ENCODE measurements around the gene SH3BP1. TPM values are rescaled to one million over a fixed set of nuclear protein-coding genes. Genes with fewer than 3 reads are reported as not detected.

The SH3BP1 gene
- total and polyA plus RNA-seq, 2 of the 8 experiments (the other 6 are each of a cell fraction or from before 2014, with no cell fraction given) = 23.9 to 40.3 TPM

DNA sequence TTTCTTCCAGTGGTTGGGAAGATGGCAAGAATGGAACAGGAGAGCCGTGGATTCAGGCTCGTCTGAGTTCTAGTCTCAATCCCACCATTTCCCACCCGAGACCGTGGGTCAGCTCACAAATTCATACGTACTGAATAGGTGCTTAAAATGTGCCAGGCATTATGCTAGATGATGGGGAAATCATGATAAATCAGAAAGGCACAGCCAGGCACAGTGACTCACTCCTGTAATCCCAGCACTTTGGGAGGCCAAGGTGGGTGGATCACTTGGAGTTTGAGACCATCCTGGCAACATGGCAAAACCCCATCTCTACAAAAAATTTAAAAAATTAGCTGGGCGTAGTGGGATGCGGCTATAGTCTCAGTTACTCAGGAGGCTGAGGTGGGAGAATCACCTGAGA, 64.4 kb downstream of the SH3BP1 start:
- Histone ChIP-seq H4K8ac (ENCODE audit: extremely low read depth, insufficient read depth, low read length) (no peak overlapping the region), H2BK5ac (ENCODE audit: low read depth, low read length) (no peak overlapping the region), H3K4me1 (replicated peaks in 1 of 4; ENCODE audit: control insufficient read depth in 3 of 4, insufficient read depth in 4 of 4, low read length in 3 of 4) (peaks cover 0 to 3% (median 0%) of the 10 kb centered on the region in 4 experiments; a peak in 1 of 7 replicates), H4K20me1 (replicated peaks in 1 of 2; ENCODE audit: control insufficient read depth in 1 of 2, insufficient read depth in 2 of 2, low read length in 2 of 2) (peaks cover 0 to 5% of the 10 kb centered on the region in 2 experiments), H2BK15ac (ENCODE audit: low read length) (no peak overlapping the region), H2BK20ac (ENCODE audit: low read length) (no peak overlapping the region), H2AK5ac (ENCODE audit: low read depth, low read length) (no peak overlapping the region), H3K18ac (ENCODE audit: extremely low read depth, low read length) (no peak overlapping the region), H3K9me3 (ENCODE audit: insufficient read depth in 2 of 2, low read depth in 1 of 2, low read length in 1 of 2) (no peaks in the 10 kb centered on the region; a peak in 1 of 4 replicates), H2BK120ac (replicated peaks; ENCODE audit: low read depth, low read length) (no peak overlapping the region), H2BK12ac (ENCODE audit: low read depth, low read length) (no peak overlapping the region), H4K91ac (replicated peaks; ENCODE audit: insufficient read length, low read length) (no peak overlapping the region), H3K4me3 (ENCODE audit: extremely low read depth in 1 of 4, insufficient read depth in 2 of 4, low read depth in 3 of 4, low read length in 4 of 4) (no peak overlapping the region), H3K4ac (replicated peaks; ENCODE audit: insufficient read length, low read depth, low read length) (no peak overlapping the region), H3K27me3 (replicated peaks in 1 of 4; ENCODE audit: control insufficient read depth in 3 of 4, extremely low read depth in 1 of 4, insufficient read depth in 3 of 4, low read length in 3 of 4) (no peaks in the 10 kb centered on the region), H3K79me1 (ENCODE audit: low read depth, low read length) (no peaks in the 10 kb centered on the region; the same call in 1 of the 2 replicates), H3K23me2 (ENCODE audit: low read depth, low read length) (no peaks in the 10 kb centered on the region), H3K27ac (ENCODE audit: low read depth, low read length) (no peak overlapping the region), H3K14ac (ENCODE audit: insufficient read length) (no peak overlapping the region), H3K79me2 (ENCODE audit: control insufficient read depth in 1 of 2, insufficient read depth in 2 of 2, low read length in 2 of 2) (no peaks in the 10 kb centered on the region), H3K56ac (replicated peaks; ENCODE audit: insufficient read length, low read depth, low read length) (no peak overlapping the region), H3K9ac (replicated peaks in 1 of 4; ENCODE audit: extremely low read depth in 1 of 4, low read depth in 3 of 4, low read length in 3 of 4) (no peak overlapping the region), H4K5ac (ENCODE audit: insufficient read length, low read depth, low read length) (no peak overlapping the region), H3K36me3 (ENCODE audit: control insufficient read depth in 2 of 4, insufficient read depth in 4 of 4, low read length in 3 of 4) (peaks cover 5 to 49% (median 27%) of the 10 kb centered on the region in 4 experiments; a peak in 7 of 8 replicates), H2AFZ (ENCODE audit: low read length) (no peak overlapping the region), H3K4me2 (ENCODE audit: insufficient read depth in 1 of 2, low read depth in 2 of 2, low read length in 2 of 2) (no peak overlapping the region), H3K23ac (ENCODE audit: insufficient read length) (no peak overlapping the region)
- DNase-seq (ENCODE audit: low read depth in 1 of 2, low spot score in 2 of 2) (no peak), FAIRE-seq (no peak)
- POLR2A ChIA-PET (ENCODE audit: partially characterized antibody) = interaction anchor here (0.6 to 0.9 kb wide), 6 partner anchors 9 to 261 kb away, joined by 3 to 4 read pairs (median 3); no protein-coding TSS in a partner anchor
- WGBS, 2 experiments (ENCODE audit: extremely low coverage in 1 of 2, insufficient coverage in 1 of 2, insufficient read length in 1 of 2, insufficient replicate concordance in 2 of 2, low coverage in 1 of 2, low lambda C conversion rate in 2 of 2, missing lambda C conversion rate in 1 of 2) = 81% methylated on average over 7 of the region's 7 CpGs; no CpG with 5 or more reads in 1 of the 2 experiments
- CTCF ChIA-PET (ENCODE audit: partially characterized antibody) = no interaction called here
- TF ChIP-seq, protein P1, sequence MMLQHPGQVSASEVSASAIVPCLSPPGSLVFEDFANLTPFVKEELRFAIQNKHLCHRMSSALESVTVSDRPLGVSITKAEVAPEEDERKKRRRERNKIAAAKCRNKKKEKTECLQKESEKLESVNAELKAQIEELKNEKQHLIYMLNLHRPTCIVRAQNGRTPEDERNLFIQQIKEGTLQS (IDR thresholded peaks at IDR 0.05; ENCODE audit: insufficient read depth, low read depth, low read length) = no peak
- TF ChIP-seq TAF7 (optimal IDR thresholded peaks at IDR 0.05; ENCODE audit: borderline replicate concordance, low read depth, low read length) = no peak

Data from H1 (cell line).